HepG2 (cell line): Measurements from ENCODE around the gene ANKRD62. TPM values are rescaled to one million over a fixed set of nuclear protein-coding genes. Genes with fewer than 3 reads are reported as not detected.

Experiments used
- ATAC-seq: fragments of 200-7000 bp; cut with Tn5 transposase; 3 replicates; pipeline ENCODE4 v1.9.1; 2020; ENCODE audit warnings: mild to moderate bottlenecking, moderate library complexity
- BruUV-seq: library from RNA; stranded (reverse); fragments of 400-500 nt; replicated peaks from 2 replicates; lab custom pipeline; 2021; lab: Mats Ljungman, UMichigan
- CTCF ChIA-PET: fragments of 300-600 bp; formaldehyde crosslinking; extraction: SDS; loops from one replicate; lab custom pipeline; 2021; ENCODE audit warnings: low total read pairs, inconsistent platforms, low intra/inter-chr PET ratio; lab: Yijun Ruan, JAX
- POLR2A ChIA-PET: fragments of 350-600 bp; sonication (Branson Sonifier 250); formaldehyde crosslinking; loops from one replicate; lab custom pipeline; 2020; ENCODE audit warnings: antibody characterized with exemption, inconsistent platforms; lab: Yijun Ruan, JAX
- DNase-seq: peaks from one replicate; pipeline ENCODE4 v3.0.0-alpha.2; 2015; ENCODE audit warnings: low spot score
- FAIRE-seq: peaks from 3 replicates; lab custom pipeline; 2011; peaks lifted over from hg19 to GRCh38; lab: Jason Lieb, UNC
- H2AFZ ChIP-seq: one replicate; pipeline ENCODE4 v1.6.1; 2011; ENCODE audit warnings: low read length, inconsistent platforms
- H3K27ac ChIP-seq: fragments of 300-600 bp; 3 replicates; pipeline ENCODE4 v1.8.0; 2011; ENCODE audit warnings: mixed run types, mild to moderate bottlenecking, mixed read lengths, low read length, inconsistent platforms; ENCODE audit not compliant: insufficient read depth; ENCODE audit errors: extremely low read length
- H3K27me3 ChIP-seq, 2 experiments: fragments of 200-600 bp in 1 of 2; 2 replicates in 1 of 2; 3 replicates in 1 of 2; pipeline versions ENCODE4 v1.6.0 to v1.8.0; 2011; ENCODE audit warnings: low read length in 2 of 2, mild to moderate bottlenecking in 2 of 2, moderate library complexity in 2 of 2, inconsistent platforms in 1 of 2; ENCODE audit not compliant: insufficient read depth in 2 of 2, control insufficient read depth in 1 of 2
- H3K36me3 ChIP-seq, 2 experiments: fragments of 200-600 bp in 1 of 2; replicated peaks in 1 of 2; 2 replicates in 1 of 2; 3 replicates in 1 of 2; pipeline versions ENCODE4 v1.5.1 to v1.8.0; 2011; ENCODE audit warnings: low read length in 2 of 2, inconsistent platforms in 1 of 2; ENCODE audit not compliant: insufficient read depth in 2 of 2, control insufficient read depth in 1 of 2
- H3K4me1 ChIP-seq: 2 replicates; pipeline ENCODE4 v1.5.1; 2012; ENCODE audit warnings: low read length, inconsistent platforms; ENCODE audit not compliant: insufficient read depth
- H3K4me2 ChIP-seq: 2 replicates; pipeline ENCODE4 v1.6.0; 2011; ENCODE audit warnings: low read depth, low read length, inconsistent platforms
- H3K4me3 ChIP-seq, 3 experiments: fragments of 200-600 bp in 1 of 3; sonication (generic), shearing (Covaris generic) in 1 of 3; replicated peaks in 1 of 3; 2 replicates each; pipeline ENCODE4 v1.5.1; 2011 to 2016; ENCODE audit warnings: low read length in 3 of 3, inconsistent platforms in 2 of 3, low read depth in 2 of 3, mild to moderate bottlenecking in 2 of 3, control low read depth in 1 of 3, mixed read lengths in 1 of 3; ENCODE audit not compliant: insufficient read depth in 1 of 3
- H3K79me2 ChIP-seq: one replicate; pipeline ENCODE4 v1.6.1; 2011; ENCODE audit warnings: low read length, inconsistent platforms; ENCODE audit not compliant: insufficient read depth
- H3K9ac ChIP-seq: 2 replicates; pipeline ENCODE4 v1.6.0; 2011; ENCODE audit warnings: mild to moderate bottlenecking, low read depth, low read length, inconsistent platforms; ENCODE audit not compliant: insufficient read depth
- H3K9me3 ChIP-seq: 2 replicates; pipeline ENCODE4 v1.5.1; 2012; ENCODE audit warnings: mild to moderate bottlenecking, low read length
- H4K20me1 ChIP-seq: 2 replicates; pipeline ENCODE4 v1.6.0; 2011; ENCODE audit warnings: inconsistent platforms, mild to moderate bottlenecking, low read length, moderate library complexity; ENCODE audit not compliant: insufficient read depth
- DPF2 ChIP-seq: sonication (generic); formaldehyde crosslinking; IDR thresholded peaks from 2 replicates; pipeline ENCODE4 v1.4.0; 2020; ENCODE audit warnings: mild to moderate bottlenecking, low read depth, missing genetic modification reagents, borderline replicate concordance
- MEIS2 ChIP-seq: sonication (generic); formaldehyde crosslinking; IDR thresholded peaks from 2 replicates; pipeline ENCODE4 v1.9.0; 2021; ENCODE audit warnings: mild to moderate bottlenecking, missing genetic modification reagents
- ZFY ChIP-seq: sonication (generic); formaldehyde crosslinking; IDR thresholded peaks from 2 replicates; pipeline ENCODE4 v1.4.0; 2020; ENCODE audit warnings: missing genetic modification reagents
- ZNF326 ChIP-seq: sonication (generic); formaldehyde crosslinking; IDR thresholded peaks from 2 replicates; pipeline ENCODE4 v1.4.0; 2020; ENCODE audit warnings: missing genetic modification reagents, borderline replicate concordance
- ZNF354B ChIP-seq: sonication (generic); formaldehyde crosslinking; IDR thresholded peaks from 2 replicates; pipeline ENCODE4 v1.8.0; 2022; ENCODE audit warnings: mild to moderate bottlenecking, missing genetic modification reagents
- ZNF781 ChIP-seq: sonication (generic); formaldehyde crosslinking; IDR thresholded peaks from 2 replicates; pipeline ENCODE4 v1.5.1; 2020; ENCODE audit warnings: borderline replicate concordance, mild to moderate bottlenecking, missing genetic modification reagents; ENCODE audit errors: not compliant biosample characterization
- WGBS: methylation state at CpG from one replicate; pipeline ENCODE4 v1.1.6; 2017; ENCODE audit warnings: low lambda C conversion rate; 5-methylcytosine and 5-hydroxymethylcytosine counted together
- in situ Hi-C: cut with HindIII; loops from 2 replicates; pipeline ENCODE4 v1.10.0; 2017; ENCODE audit warnings: low pct_unique_long_range_greater_than_20kb; ENCODE audit not compliant: extremely low pct_ligation_motif_present
- intact Hi-C: fragments of 100-400 bp; cut with micrococcal nuclease; formaldehyde crosslinking; loops from one replicate; pipeline ENCODE4 v1.10.0; 2022; ENCODE audit not compliant: unreplicated experiment
- polyA plus RNA-seq, 8 experiments: library from polyadenylated mRNA; depleted of rRNA in 3 of 8; stranded (reverse) in 7 of 8; unstranded in 1 of 8; fragments of >200 nt; fragmentation: Illumina TruSeq in 4 of 8; extraction: Trizol in 4 of 8; gene quantifications; 2 replicates each; pipeline versions ENCODE4 v1.2.1 to v1.2.3, GENCODE V29; 2011 to 2016; ENCODE audit warnings: low read depth in 4 of 8, missing spikeins in 1 of 8, mixed read lengths in 1 of 8; ENCODE audit not compliant: insufficient read depth in 1 of 8
- total RNA-seq, 5 experiments: library from RNA; depleted of rRNA; stranded (reverse); fragments of >200 nt; fragmentation: Illumina TruSeq; extraction: Trizol; gene quantifications; 2 replicates each; pipeline ENCODE4 v1.2.3, GENCODE V29; 2016; ENCODE audit warnings: low read depth in 1 of 5
- TF ChIP-seq, protein P1 (sequence below): sonication (generic); formaldehyde crosslinking; conservative IDR thresholded peaks from 2 replicates; pipeline ENCODE4 v1.5.0; 2020; ENCODE audit warnings: missing genetic modification reagents

Gene ANKRD62
- total and polyA plus RNA-seq, 2 of the 13 experiments (the other 11 are each of a cell fraction or from before 2014, with no cell fraction given), result not detected

DNA sequence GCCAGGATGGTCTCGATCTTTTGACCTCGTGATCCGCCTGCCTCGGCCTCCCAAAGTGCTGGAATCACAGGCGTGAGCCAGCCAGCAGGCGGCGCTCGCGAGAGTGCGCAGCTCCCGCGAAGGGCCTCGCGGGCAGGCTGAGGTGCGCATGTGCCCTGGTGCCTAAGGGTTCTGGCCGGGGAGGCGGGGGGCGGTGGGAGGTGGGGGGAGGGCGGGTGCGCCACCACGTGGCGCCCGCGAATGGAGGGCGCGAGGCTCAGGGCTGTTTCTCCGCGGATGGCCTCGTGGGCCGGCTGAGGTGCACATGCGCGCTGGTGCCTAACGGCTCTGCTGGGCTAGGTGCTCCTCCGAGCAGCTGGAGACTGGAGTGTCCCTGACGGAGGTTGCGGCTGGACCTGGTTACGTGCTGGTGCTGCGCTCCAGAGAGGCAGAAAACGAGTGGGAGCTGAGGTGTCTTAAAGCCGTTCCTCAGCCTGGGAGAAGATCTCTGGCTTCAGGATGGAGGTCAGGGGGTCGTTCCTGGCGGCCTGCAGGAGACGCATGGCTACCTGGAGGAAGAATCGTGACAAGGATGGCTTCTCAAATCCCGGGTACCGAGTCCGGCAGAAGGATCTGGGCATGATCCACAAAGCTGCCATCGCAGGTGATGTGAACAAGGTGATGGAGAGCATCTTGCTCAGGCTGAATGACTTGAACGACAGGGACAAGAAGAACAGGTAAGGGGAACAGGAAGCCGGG lies at the start of gene ANKRD62 (continued):
- TF ChIP-seq DPF2 (CRISPR knock-in tag) (no peak), ZNF326 (CRISPR knock-in tag) (no peak)
- TF ChIP-seq, protein P1, sequence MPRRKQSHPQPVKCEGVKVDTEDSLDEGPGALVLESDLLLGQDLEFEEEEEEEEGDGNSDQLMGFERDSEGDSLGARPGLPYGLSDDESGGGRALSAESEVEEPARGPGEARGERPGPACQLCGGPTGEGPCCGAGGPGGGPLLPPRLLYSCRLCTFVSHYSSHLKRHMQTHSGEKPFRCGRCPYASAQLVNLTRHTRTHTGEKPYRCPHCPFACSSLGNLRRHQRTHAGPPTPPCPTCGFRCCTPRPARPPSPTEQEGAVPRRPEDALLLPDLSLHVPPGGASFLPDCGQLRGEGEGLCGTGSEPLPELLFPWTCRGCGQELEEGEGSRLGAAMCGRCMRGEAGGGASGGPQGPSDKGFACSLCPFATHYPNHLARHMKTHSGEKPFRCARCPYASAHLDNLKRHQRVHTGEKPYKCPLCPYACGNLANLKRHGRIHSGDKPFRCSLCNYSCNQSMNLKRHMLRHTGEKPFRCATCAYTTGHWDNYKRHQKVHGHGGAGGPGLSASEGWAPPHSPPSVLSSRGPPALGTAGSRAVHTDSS (CRISPR knock-in tag), result no peak

DNA sequence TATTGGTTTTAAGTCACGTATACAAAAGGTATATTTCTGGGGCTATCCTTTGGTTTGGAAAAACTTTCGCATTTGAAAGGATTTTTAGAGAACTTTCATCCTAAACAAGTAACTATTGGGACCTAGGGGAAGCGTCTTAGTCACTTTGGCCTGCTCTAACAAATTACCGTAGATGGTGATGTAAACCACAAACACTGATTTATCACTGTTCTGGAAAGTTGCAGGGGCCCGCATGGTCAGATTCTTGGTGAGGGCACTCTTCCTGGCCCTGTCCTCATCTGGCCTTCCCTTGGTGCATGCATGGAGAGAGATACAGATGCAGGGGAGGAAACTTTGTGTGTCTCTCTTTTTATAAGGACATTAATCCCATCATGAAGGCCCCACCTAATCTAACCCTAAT lies 49.1 kb upstream of the ANKRD62 start:
- FAIRE-seq, result no peak
- in situ Hi-C loops, result loop anchor here (5.0 to 10.0 kb wide), 2 partner anchors 307 to 390 kb away; no protein-coding TSS in a partner anchor

More for the DNA sequence above, 49.1 kb upstream of the ANKRD62 start:
- H3K4me3 ChIP-seq, result no peak overlapping the region
- H4K20me1 ChIP-seq, result no peaks in the 10 kb centered on the region
- intact Hi-C loops, result no loop called here
- no peaks in the 10 kb centered on the region for H3K36me3 ChIP-seq
- H3K79me2 ChIP-seq, result no peaks in the 10 kb centered on the region
- peak overlapping the region; percentile 65; the same call in 1 of the 2 replicates for H3K4me2 ChIP-seq
- H3K9me3 ChIP-seq, result no peaks in the 10 kb centered on the region
- 40% methylated on average over 5 of the region's 5 CpGs for WGBS
- DNase-seq (no peak), ATAC-seq (no peak)
- no peak for TF ChIP-seq ZNF781 (CRISPR knock-in tag)
- no peak for TF ChIP-seq MEIS2 (CRISPR knock-in tag)
- TF ChIP-seq ZNF354B (CRISPR knock-in tag), result no peak
- TF ChIP-seq ZFY, result 0 out of 2 replicates have a peak, but pooled peaks have one; percentile 5
- H3K4me1 ChIP-seq, result peaks cover 23% of the 10 kb centered on the region
- ChIA-PET CTCF (no interaction called here), POLR2A (interaction anchor here (1.2 kb wide), 1 partner anchor 50 kb away, joined by 3 read pairs; no protein-coding TSS in a partner anchor)
- no TSS peak for BruUV-seq
- peaks cover 0 to 17% of the 10 kb centered on the region in 2 experiments; a peak in 3 of 5 replicates for H3K27me3 ChIP-seq
- H2AFZ ChIP-seq, result no peak overlapping the region
- no peak overlapping the region for H3K9ac ChIP-seq
- no peak overlapping the region for H3K27ac ChIP-seq
